GM23248 (cell line): ENCODE data around the gene RNF130. TPM values are rescaled to one million over a fixed set of nuclear protein-coding genes. Genes with fewer than 3 reads are reported as not detected.
"Not testable (repeated sequence)": the region's sequence is repeated elsewhere in the genome, so short reads cannot be mapped to it uniquely, and the experiment has no call there.

Experiments
- DNase-seq: peaks from one replicate; pipeline ENCODE4 v3.0.0-alpha.2; 2015
- H2AFZ ChIP-seq: fragments of 200-600 bp; sonication (generic); 2 replicates; pipeline ENCODE4 v1.6.1; 2016; ENCODE audit warnings: antibody characterized with exemption
- H3F3A ChIP-seq: fragments of 200-600 bp; sonication (generic); 2 replicates; pipeline ENCODE4 v1.6.1; 2016; ENCODE audit warnings: mild to moderate bottlenecking, antibody characterized with exemption, mixed run types; ENCODE audit not compliant: insufficient read depth
- H3K27ac ChIP-seq: fragments of 200-600 bp; sonication (generic); 2 replicates; pipeline ENCODE4 v1.5.1; 2016; ENCODE audit warnings: mild to moderate bottlenecking
- H3K27me3 ChIP-seq: fragments of 200-600 bp; sonication (generic); replicated peaks from 2 replicates; pipeline ENCODE4 v1.6.1; 2016; ENCODE audit warnings: mild to moderate bottlenecking; ENCODE audit not compliant: insufficient read depth
- H3K36me3 ChIP-seq: fragments of 200-600 bp; sonication (generic); 2 replicates; pipeline ENCODE4 v1.6.1; 2016; ENCODE audit warnings: low read depth, mild to moderate bottlenecking
- H3K4me1 ChIP-seq: fragments of 200-600 bp; sonication (generic); 2 replicates; pipeline ENCODE4 v1.6.1; 2016; ENCODE audit warnings: mild to moderate bottlenecking; ENCODE audit not compliant: insufficient read depth
- H3K4me2 ChIP-seq: fragments of 200-600 bp; sonication (generic); one replicate; pipeline ENCODE4 v1.6.1; 2016; ENCODE audit warnings: mild to moderate bottlenecking; ENCODE audit not compliant: unreplicated experiment
- H3K4me3 ChIP-seq: fragments of 200-600 bp; sonication (generic); 2 replicates; pipeline ENCODE4 v1.5.1; 2016; ENCODE audit warnings: mild to moderate bottlenecking
- H3K79me2 ChIP-seq: fragments of 200-600 bp; sonication (generic); 2 replicates; pipeline ENCODE4 v1.6.1; 2016; ENCODE audit warnings: mild to moderate bottlenecking; ENCODE audit not compliant: insufficient read depth
- H3K9ac ChIP-seq: fragments of 200-600 bp; sonication (generic); 2 replicates; pipeline ENCODE4 v1.6.1; 2016; ENCODE audit warnings: mild to moderate bottlenecking
- H3K9me2 ChIP-seq: fragments of 200-600 bp; sonication (generic); 2 replicates; pipeline ENCODE4 v1.6.1; 2016; ENCODE audit warnings: mixed run types, mild to moderate bottlenecking, moderate library complexity; ENCODE audit not compliant: insufficient read depth
- H3K9me3 ChIP-seq: fragments of 200-600 bp; sonication (generic); one replicate; pipeline ENCODE4 v1.6.1; 2017; ENCODE audit warnings: low read depth
- H4K20me1 ChIP-seq: fragments of 200-600 bp; sonication (generic); 2 replicates; pipeline ENCODE4 v1.6.0; 2016; ENCODE audit not compliant: insufficient read depth
- EZH2 ChIP-seq: fragments of 200-600 bp; sonication (generic); IDR thresholded peaks from 2 replicates; pipeline ENCODE4 v1.6.1; 2018; ENCODE audit warnings: antibody characterized with exemption, mild to moderate bottlenecking; ENCODE audit not compliant: insufficient read depth, poor library complexity, severe bottlenecking
- EZH2phosphoT487 ChIP-seq: fragments of 200-600 bp; sonication (generic); IDR thresholded peaks from 2 replicates; pipeline ENCODE4 v1.6.1; 2018; ENCODE audit warnings: antibody characterized with exemption, moderate library complexity, mild to moderate bottlenecking, low read depth; ENCODE audit not compliant: insufficient read depth
- WGBS, 2 experiments: methylation state at CpG; one replicate each; pipeline ENCODE4 v1.1.6; 2015 to 2017; ENCODE audit warnings: low lambda C conversion rate in 2 of 2, low coverage in 1 of 2; ENCODE audit errors: missing lambda C conversion rate in 2 of 2; 5-methylcytosine and 5-hydroxymethylcytosine counted together
- in situ Hi-C: fragments of 300-500 bp; cut with MboI; formaldehyde crosslinking; loops from 2 replicates; pipeline ENCODE4 v1.15.0; 2020
- polyA plus RNA-seq: library from polyadenylated mRNA; unstranded; fragments of >200 nt; fragmentation: Nextera tagmentation; extraction: Ambion mirVana; gene quantifications from 2 replicates; pipeline ENCODE4 v1.2.1, GENCODE V29; 2016
- total RNA-seq: library from RNA; depleted of rRNA; stranded (reverse); fragments of >200 nt; shearing (Covaris generic); gene quantifications from 2 replicates; pipeline ENCODE4 v1.2.3, GENCODE V29; 2014

The RNF130 gene
- total and polyA plus RNA-seq, 2 experiments from 2014 or later, result 27.3 to 49.8 TPM

- DNase-seq, result no peak
- no peak overlapping the region for H3K27ac ChIP-seq
- no peaks in the 10 kb centered on the region for H3K9me3 ChIP-seq
- H4K20me1 ChIP-seq, result no peaks in the 10 kb centered on the region
- H3K79me2 ChIP-seq, result no peaks in the 10 kb centered on the region
- TF ChIP-seq EZH2 (no peak), EZH2phosphoT487 (no peak)
- no peak overlapping the region for H3K4me3 ChIP-seq
- no peaks in the 10 kb centered on the region for H3K36me3 ChIP-seq
- in situ Hi-C loops, result no loop called here
- no peak overlapping the region for H2AFZ ChIP-seq
- no peaks in the 10 kb centered on the region for H3K27me3 ChIP-seq
- no peaks in the 10 kb centered on the region for H3K9me2 ChIP-seq
- no peak overlapping the region for H3K9ac ChIP-seq
- whole genome bisulfite sequencing, 2 experiments, result 73 to 86% methylated on average over 2 of the region's 2 CpGs
- H3F3A ChIP-seq, result no peaks in the 10 kb centered on the region
- no peak overlapping the region for H3K4me2 ChIP-seq
- H3K4me1 ChIP-seq, result peaks cover 2% of the 10 kb centered on the region; the same call in 1 of the 2 replicates
Observed at GRCh38 chr5:180001742-180002141, 69.8 kb downstream of the RNF130 start.

GRCh38 chr5:180001136-180001535 is 70.4 kb downstream of the RNF130 start:
- H3K4me1 ChIP-seq, result no peaks in the 10 kb centered on the region
- in situ Hi-C loops, result no loop called here
- H3K36me3 ChIP-seq, result no peaks in the 10 kb centered on the region
- H3K9me3 ChIP-seq, result peaks cover under 1% of the 10 kb centered on the region
- DNase-seq, result no peak
- no peaks in the 10 kb centered on the region for H3F3A ChIP-seq
- H3K9ac ChIP-seq, result no peak overlapping the region
- H2AFZ ChIP-seq, result no peak overlapping the region
- H3K79me2 ChIP-seq, result no peaks in the 10 kb centered on the region
- H3K9me2 ChIP-seq, result no peaks in the 10 kb centered on the region
- no peaks in the 10 kb centered on the region for H3K27me3 ChIP-seq
- H3K4me3 ChIP-seq, result no peak overlapping the region
- no peaks in the 10 kb centered on the region for H4K20me1 ChIP-seq
- TF ChIP-seq EZH2phosphoT487 (no peak), EZH2 (no peak)
- no peak overlapping the region for H3K27ac ChIP-seq
- no peak overlapping the region for H3K4me2 ChIP-seq

GRCh38 chr5:179998485-179998884 is 73.1 kb downstream of the RNF130 start:
- no peak overlapping the region for H3K9ac ChIP-seq

GRCh38 chr5:179994583-179995323 is 76.8 kb downstream of the RNF130 start:
- Histone ChIP-seq H3F3A (no peaks in the 10 kb centered on the region), H4K20me1 (no peaks in the 10 kb centered on the region), H3K36me3 (no peaks in the 10 kb centered on the region), H2AFZ (no peak overlapping the region), H3K27me3 (no peaks in the 10 kb centered on the region), H3K79me2 (no peaks in the 10 kb centered on the region), H3K9me2 (no peaks in the 10 kb centered on the region), H3K4me1 (no peaks in the 10 kb centered on the region), H3K4me3 (no peak overlapping the region), H3K9ac (no peak overlapping the region), H3K27ac (no peak overlapping the region), H3K9me3 (peaks cover 5% of the 10 kb centered on the region), H3K4me2 (no peak overlapping the region)
- no peak for TF ChIP-seq EZH2
- no peak for TF ChIP-seq EZH2phosphoT487
- DNase-seq, result no peak
- in situ Hi-C loops, result no loop called here
- 83 to 99% methylated on average over 3 of the region's 3 CpGs for WGBS, 2 experiments

More at GRCh38 chr5:179998485-179998884, 73.1 kb downstream of the RNF130 start:
- no peak for DNase-seq
- peaks cover 5% of the 10 kb centered on the region for H3K9me3 ChIP-seq
- H3K9me2 ChIP-seq, result no peaks in the 10 kb centered on the region
- H2AFZ ChIP-seq, result no peak overlapping the region
- no peaks in the 10 kb centered on the region for H3K79me2 ChIP-seq
- H3K27ac ChIP-seq, result no peak overlapping the region
- no peak for TF ChIP-seq EZH2phosphoT487
- no peak for TF ChIP-seq EZH2
- H3K27me3 ChIP-seq, result no peaks in the 10 kb centered on the region
- WGBS, 2 experiments, result 90 to 96% methylated on average over 1 of the region's 1 CpG
- no peaks in the 10 kb centered on the region for H3K36me3 ChIP-seq
- no peak overlapping the region for H3K4me2 ChIP-seq
- in situ Hi-C loops, result no loop called here
- no peak overlapping the region for H3K4me3 ChIP-seq
- H3F3A ChIP-seq, result no peaks in the 10 kb centered on the region
- no peaks in the 10 kb centered on the region for H3K4me1 ChIP-seq
- H4K20me1 ChIP-seq, result no peaks in the 10 kb centered on the region

- H3K79me2 ChIP-seq, H3K27me3 ChIP-seq, H3K9ac ChIP-seq, H3K27ac ChIP-seq, H2AFZ ChIP-seq, DNase-seq, in situ Hi-C loops, H3K9me3 ChIP-seq, H4K20me1 ChIP-seq, H3K4me3 ChIP-seq, H3K4me1 ChIP-seq, H3F3A ChIP-seq, H3K36me3 ChIP-seq, H3K4me2 ChIP-seq, H3K9me2 ChIP-seq: not testable (repeated sequence)
- 81 to 86% methylated on average over 4 of the region's 4 CpGs for WGBS, 2 experiments
Observed at GRCh38 chr5:179992855-179993254, 78.7 kb downstream of the RNF130 start.
